DND-41 (cell line): Measurements from ENCODE around the gene PHRF1.

Source experiments
- ATAC-seq: fragments of 200-7000 bp; cut with Tn5 transposase; 3 replicates; pipeline ENCODE4 v1.9.1; 2021; ENCODE audit warnings: low read depth; ENCODE audit not compliant: insufficient read depth
- DNase-seq: peaks from one replicate; pipeline ENCODE4 v3.0.0-alpha.2; 2020
- H2AFZ ChIP-seq: 2 replicates; pipeline ENCODE4 v1.6.0; 2012; ENCODE audit warnings: low read depth, low read length
- H3K27ac ChIP-seq: 2 replicates; pipeline ENCODE4 v1.5.1; 2012; ENCODE audit warnings: low read length, inconsistent platforms
- H3K27me3 ChIP-seq: fragments of 200-600 bp; sonication (generic); 2 replicates; pipeline ENCODE4 v1.6.0; 2012; ENCODE audit warnings: low read length, mild to moderate bottlenecking, inconsistent platforms; ENCODE audit not compliant: insufficient read depth, poor library complexity
- H3K36me3 ChIP-seq: 2 replicates; pipeline ENCODE4 v1.5.1; 2012; ENCODE audit warnings: low read length, inconsistent platforms; ENCODE audit not compliant: insufficient read depth
- H3K4me1 ChIP-seq: 2 replicates; pipeline ENCODE4 v1.5.1; 2012; ENCODE audit warnings: mild to moderate bottlenecking, low read length; ENCODE audit not compliant: insufficient read depth
- H3K4me2 ChIP-seq: 2 replicates; pipeline ENCODE4 v1.6.0; 2012; ENCODE audit warnings: mild to moderate bottlenecking, moderate library complexity, low read length, inconsistent platforms; ENCODE audit not compliant: insufficient read depth
- H3K4me3 ChIP-seq, 2 experiments: fragments of 200-600 bp in 1 of 2; shearing (Covaris generic) in 1 of 2; 2 replicates each; pipeline ENCODE4 v1.5.1; 2012 to 2016; ENCODE audit warnings: inconsistent platforms in 2 of 2, low read length in 2 of 2, mild to moderate bottlenecking in 2 of 2, low read depth in 1 of 2, moderate library complexity in 1 of 2
- H3K79me2 ChIP-seq: 2 replicates; pipeline ENCODE4 v1.6.0; 2012; ENCODE audit warnings: low read length, inconsistent platforms; ENCODE audit not compliant: insufficient read depth
- H3K9ac ChIP-seq: 2 replicates; pipeline ENCODE4 v1.6.0; 2012; ENCODE audit warnings: low read depth, mild to moderate bottlenecking, inconsistent platforms, low read length, moderate library complexity
- H3K9me3 ChIP-seq: 2 replicates; pipeline ENCODE4 v1.5.1; 2012; ENCODE audit warnings: low read length, moderate library complexity, mild to moderate bottlenecking, inconsistent platforms; ENCODE audit not compliant: insufficient read depth, severe bottlenecking
- H4K20me1 ChIP-seq: 2 replicates; pipeline ENCODE4 v1.6.0; 2012; ENCODE audit warnings: low read length; ENCODE audit not compliant: insufficient read depth
- CTCF ChIP-seq: IDR thresholded peaks from 2 replicates; pipeline ENCODE4 v1.5.1; 2012; ENCODE audit warnings: borderline replicate concordance, low read length, moderate library complexity, mild to moderate bottlenecking; ENCODE audit not compliant: poor library complexity, severe bottlenecking; ENCODE audit errors: extremely low read depth
- EZH2 ChIP-seq: IDR thresholded peaks from 3 replicates; pipeline ENCODE4 v1.6.1; 2012; ENCODE audit warnings: borderline replicate concordance, low read depth, mild to moderate bottlenecking, moderate library complexity, low read length, inconsistent platforms; ENCODE audit not compliant: severe bottlenecking

Gene PHRF1

GRCh38 chr11:621838-622237, 45.6 kb downstream of the PHRF1 start:
- Histone ChIP-seq H3K9ac (no peak overlapping the region), H3K27me3 (no peaks in the 10 kb centered on the region), H3K79me2 (0 out of 2 replicates have a peak, but pooled peaks cover 4% of the 10 kb centered on the region), H3K27ac (no peak overlapping the region), H3K4me2 (no peak overlapping the region), H3K9me3 (no peaks in the 10 kb centered on the region), H3K36me3 (peaks cover 15% of the 10 kb centered on the region), H4K20me1 (peaks cover 8% of the 10 kb centered on the region; the same call in 1 of the 2 replicates), H3K4me1 (no peaks in the 10 kb centered on the region), H2AFZ (no peak overlapping the region), H3K4me3 (no peak overlapping the region)
- ATAC-seq (no peak), DNase-seq (no peak)
- TF ChIP-seq CTCF (no peak), EZH2 (no peak)

- H4K20me1 ChIP-seq = peaks cover 7% of the 10 kb centered on the region; the same call in 1 of the 2 replicates
- DNase-seq = no peak
- peaks cover 11% of the 10 kb centered on the region; the same call in 1 of the 2 replicates for H3K36me3 ChIP-seq
- no peak overlapping the region for H3K27ac ChIP-seq
- H3K4me2 ChIP-seq = no peak overlapping the region
- H3K4me3 ChIP-seq = no peak overlapping the region
- no peak for ATAC-seq
- no peaks in the 10 kb centered on the region for H3K79me2 ChIP-seq
- TF ChIP-seq CTCF (no peak), EZH2 (no peak)
- H3K9me3 ChIP-seq = no peaks in the 10 kb centered on the region
- H3K4me1 ChIP-seq = no peaks in the 10 kb centered on the region
- H3K27me3 ChIP-seq = no peaks in the 10 kb centered on the region
- no peak overlapping the region for H3K9ac ChIP-seq
- H2AFZ ChIP-seq = no peak overlapping the region
These were observed 47.1 kb downstream of the PHRF1 start for GRCh38 chr11:623349-623869.

- Histone ChIP-seq H3K4me3 (no peak overlapping the region), H2AFZ (no peak overlapping the region), H4K20me1 (peaks cover 3% of the 10 kb centered on the region; the same call in 1 of the 2 replicates), H3K9ac (no peak overlapping the region), H3K79me2 (no peaks in the 10 kb centered on the region), H3K9me3 (no peaks in the 10 kb centered on the region), H3K36me3 (peaks cover 7% of the 10 kb centered on the region; the same call in 1 of the 2 replicates), H3K27me3 (no peaks in the 10 kb centered on the region), H3K4me1 (no peaks in the 10 kb centered on the region), H3K4me2 (no peak overlapping the region), H3K27ac (no peak overlapping the region)
- ATAC-seq (no peak), DNase-seq (no peak)
- TF ChIP-seq CTCF (no peak), EZH2 (no peak)
These were observed 47.9 kb downstream of the PHRF1 start for GRCh38 chr11:623999-624704.
